ENCODE data around the gene SMPDL3A.
"Not testable (repeated sequence)": the region's sequence is repeated elsewhere in the genome, so short reads cannot be mapped to it uniquely, and the experiment has no call there.

- TF ChIP-seq, protein P1, sequence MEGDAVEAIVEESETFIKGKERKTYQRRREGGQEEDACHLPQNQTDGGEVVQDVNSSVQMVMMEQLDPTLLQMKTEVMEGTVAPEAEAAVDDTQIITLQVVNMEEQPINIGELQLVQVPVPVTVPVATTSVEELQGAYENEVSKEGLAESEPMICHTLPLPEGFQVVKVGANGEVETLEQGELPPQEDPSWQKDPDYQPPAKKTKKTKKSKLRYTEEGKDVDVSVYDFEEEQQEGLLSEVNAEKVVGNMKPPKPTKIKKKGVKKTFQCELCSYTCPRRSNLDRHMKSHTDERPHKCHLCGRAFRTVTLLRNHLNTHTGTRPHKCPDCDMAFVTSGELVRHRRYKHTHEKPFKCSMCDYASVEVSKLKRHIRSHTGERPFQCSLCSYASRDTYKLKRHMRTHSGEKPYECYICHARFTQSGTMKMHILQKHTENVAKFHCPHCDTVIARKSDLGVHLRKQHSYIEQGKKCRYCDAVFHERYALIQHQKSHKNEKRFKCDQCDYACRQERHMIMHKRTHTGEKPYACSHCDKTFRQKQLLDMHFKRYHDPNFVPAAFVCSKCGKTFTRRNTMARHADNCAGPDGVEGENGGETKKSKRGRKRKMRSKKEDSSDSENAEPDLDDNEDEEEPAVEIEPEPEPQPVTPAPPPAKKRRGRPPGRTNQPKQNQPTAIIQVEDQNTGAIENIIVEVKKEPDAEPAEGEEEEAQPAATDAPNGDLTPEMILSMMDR (IDR thresholded peaks at IDR 0.05; ENCODE audit: extremely low read depth in 1 of 2, insufficient read depth in 1 of 2, low read depth in 1 of 2, low read length in 2 of 2), result peak in 1 of 2 donors; percentile 18
- TF ChIP-seq POLR2A (IDR thresholded peaks at IDR 0.05; ENCODE audit: low read depth, low read length); POLR2AphosphoS5 (IDR thresholded peaks at IDR 0.05; ENCODE audit: insufficient read depth, low read depth, low read length); MYC (IDR thresholded peaks at IDR 0.05; ENCODE audit: low read depth, low read length); EZH2 (IDR thresholded peaks at IDR 0.05; ENCODE audit: borderline replicate concordance, low read depth, low read length, severe bottlenecking); JUN (IDR thresholded peaks at IDR 0.05; ENCODE audit: borderline replicate concordance, insufficient read depth, insufficient read length, low read depth); FOS (IDR thresholded peaks at IDR 0.05; ENCODE audit: borderline replicate concordance, insufficient read depth, low read length); GATA2 (IDR thresholded peaks at IDR 0.05; ENCODE audit: insufficient read depth, insufficient read length, low read depth, low read length): not testable (repeated sequence)
- TF ChIP-seq, protein P2, sequence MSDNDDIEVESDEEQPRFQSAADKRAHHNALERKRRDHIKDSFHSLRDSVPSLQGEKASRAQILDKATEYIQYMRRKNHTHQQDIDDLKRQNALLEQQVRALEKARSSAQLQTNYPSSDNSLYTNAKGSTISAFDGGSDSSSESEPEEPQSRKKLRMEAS (IDR thresholded peaks at IDR 0.05; ENCODE audit: insufficient read depth, insufficient read length), result not testable (repeated sequence)
These were observed 44.8 kb upstream of the SMPDL3A start for GRCh38 chr6:122744247-122744646.

Measured in endothelial cell of umbilical vein (primary cell).